ENCODE measurements around the gene VEZT. TPM values are rescaled to one million over a fixed set of nuclear protein-coding genes. Genes with fewer than 3 reads are reported as not detected.
A peak's percentile ranks its signal among the peaks of the same experiment; 100 is the strongest.

The VEZT gene
- total RNA-seq, 3 donors from 2014 or later = 41.7 to 43.4 (median 41.8) TPM

DNA sequence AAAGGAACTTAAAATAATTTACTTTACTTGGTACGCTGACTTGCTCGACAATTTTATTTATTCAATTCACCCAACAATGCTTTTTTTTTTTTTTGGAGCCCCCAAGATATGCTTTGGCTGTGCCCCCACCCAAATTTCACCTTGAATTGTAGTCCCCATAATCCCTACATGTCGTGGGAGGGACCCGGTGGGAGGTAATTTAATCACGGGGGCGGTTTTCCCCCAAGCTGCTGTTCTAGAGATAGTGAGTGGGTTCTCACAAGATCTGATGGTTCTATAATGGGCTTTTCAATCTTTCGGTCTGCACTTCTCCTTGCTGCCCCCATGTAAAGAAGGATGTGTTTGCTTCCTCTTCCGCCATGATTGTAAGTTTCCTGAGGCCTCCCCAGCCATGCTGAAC lies 10.7 kb upstream of the VEZT start:
- ATAC-seq (no peak), DNase-seq (no peak)
- peaks cover 3% of the 10 kb centered on the region for H3K4me1 Mint-ChIP-seq (ENCODE audit: low read depth)
- no peaks in the 10 kb centered on the region for H3K36me3 Mint-ChIP-seq (ENCODE audit: insufficient read depth)
- peaks cover 2% of the 10 kb centered on the region for H3K27me3 Mint-ChIP-seq (ENCODE audit: low read depth)
- H3K4me3 Mint-ChIP-seq = no peak overlapping the region
- H3K9me3 Mint-ChIP-seq = no peaks in the 10 kb centered on the region

DNA sequence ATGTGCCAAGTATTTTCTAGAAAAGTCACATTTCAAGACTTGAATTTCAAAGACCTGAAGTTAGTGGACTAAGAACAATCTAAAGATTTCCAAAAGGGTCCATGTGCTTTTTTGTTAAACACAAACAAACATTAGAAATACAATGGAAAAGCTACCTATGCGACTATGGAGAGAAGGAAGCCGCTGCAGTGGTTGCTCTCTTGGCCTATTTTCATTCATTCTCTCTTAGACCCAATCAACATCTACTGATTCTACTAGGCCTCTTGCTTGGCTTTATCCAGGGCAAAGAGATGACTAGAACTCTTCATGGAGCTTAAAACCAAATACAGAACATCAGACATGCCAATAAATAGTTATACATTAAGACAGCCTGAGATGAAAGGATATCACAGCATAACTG lies 10.2 kb upstream of the VEZT start:
- Mint-ChIP-seq H3K4me3 (no peak overlapping the region), H3K4me1 (ENCODE audit: low read depth) (peaks cover 3% of the 10 kb centered on the region), H3K9me3 (no peaks in the 10 kb centered on the region), H3K27me3 (ENCODE audit: low read depth) (peaks cover 2% of the 10 kb centered on the region), H3K36me3 (ENCODE audit: insufficient read depth) (no peaks in the 10 kb centered on the region)
- ATAC-seq (no peak), DNase-seq (no peak)

DNA sequence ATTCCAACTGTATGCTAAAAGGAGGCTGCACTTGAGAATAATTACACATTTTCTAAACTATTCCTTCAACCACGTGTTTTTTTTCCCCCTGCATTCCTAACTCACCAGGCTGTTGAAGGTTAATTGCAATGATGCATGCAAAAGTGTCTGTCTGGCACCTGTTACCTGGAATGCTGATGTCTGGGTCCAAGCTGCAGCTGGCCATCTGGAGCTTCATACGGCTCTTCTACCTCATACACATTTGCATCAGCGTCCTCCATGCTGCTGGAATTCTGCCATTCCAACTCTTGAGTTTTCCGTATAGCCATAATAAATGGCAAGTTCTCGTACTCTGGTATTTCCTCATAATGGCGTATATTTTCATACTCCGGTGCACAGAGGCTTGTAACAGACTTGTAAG lies 8.9 kb upstream of the VEZT start:
- Mint-ChIP-seq H3K36me3 (ENCODE audit: insufficient read depth) (no peaks in the 10 kb centered on the region), H3K27me3 (ENCODE audit: low read depth) (peaks cover 2% of the 10 kb centered on the region), H3K9me3 (no peaks in the 10 kb centered on the region), H3K4me3 (no peak overlapping the region), H3K4me1 (ENCODE audit: low read depth) (no peaks in the 10 kb centered on the region)
- ATAC-seq = no peak
- no peak for DNase-seq

DNA sequence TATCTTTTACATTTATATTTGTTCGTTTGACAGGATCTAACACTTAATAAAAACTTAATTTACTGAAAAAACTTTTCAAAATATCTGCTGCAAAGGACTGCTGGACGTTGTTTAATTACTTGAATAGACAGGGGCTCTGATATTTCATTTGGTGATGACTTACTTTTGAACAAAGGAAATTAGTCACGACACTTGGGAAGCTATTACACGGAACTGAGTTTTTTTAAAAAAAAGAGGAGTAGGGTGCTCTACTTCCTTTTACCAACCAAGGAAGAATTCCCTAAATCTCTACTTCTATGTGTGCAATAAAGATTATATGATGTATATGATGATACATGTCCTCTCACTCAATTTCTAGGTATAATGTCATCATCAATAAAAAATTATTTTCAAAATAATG lies 5.0 kb upstream of the VEZT start:
- H3K9me3 Mint-ChIP-seq = no peaks in the 10 kb centered on the region

GRCh38 chr12:95213119-95213518 lies 4.5 kb upstream of the VEZT start:
- Mint-ChIP-seq H3K4me1 (ENCODE audit: low read depth) (peaks cover 9% of the 10 kb centered on the region), H3K36me3 (ENCODE audit: insufficient read depth) (no peaks in the 10 kb centered on the region), H3K4me3 (no peak overlapping the region), H3K27me3 (ENCODE audit: low read depth) (peaks cover 2% of the 10 kb centered on the region), H3K9me3 (no peaks in the 10 kb centered on the region)
- ATAC-seq (no peak), DNase-seq (no peak)

More for the DNA sequence above, 5.0 kb upstream of the VEZT start:
- Mint-ChIP-seq H3K4me3 (no peak overlapping the region), H3K27me3 (ENCODE audit: low read depth) (peaks cover 2% of the 10 kb centered on the region), H3K4me1 (ENCODE audit: low read depth) (peaks cover 9% of the 10 kb centered on the region), H3K36me3 (ENCODE audit: insufficient read depth) (no peaks in the 10 kb centered on the region)
- ATAC-seq = no peak
- DNase-seq = no peak

GRCh38 chr12:95213928-95214327 lies 3.7 kb upstream of the VEZT start:
- H3K27me3 Mint-ChIP-seq (ENCODE audit: low read depth) = peaks cover 2% of the 10 kb centered on the region
- ATAC-seq = no peak
- no peak overlapping the region for H3K4me3 Mint-ChIP-seq
- no peak for DNase-seq
- H3K36me3 Mint-ChIP-seq (ENCODE audit: insufficient read depth) = peaks cover 1% of the 10 kb centered on the region
- H3K4me1 Mint-ChIP-seq (ENCODE audit: low read depth) = peaks cover 15% of the 10 kb centered on the region
- H3K9me3 Mint-ChIP-seq = no peaks in the 10 kb centered on the region

DNA sequence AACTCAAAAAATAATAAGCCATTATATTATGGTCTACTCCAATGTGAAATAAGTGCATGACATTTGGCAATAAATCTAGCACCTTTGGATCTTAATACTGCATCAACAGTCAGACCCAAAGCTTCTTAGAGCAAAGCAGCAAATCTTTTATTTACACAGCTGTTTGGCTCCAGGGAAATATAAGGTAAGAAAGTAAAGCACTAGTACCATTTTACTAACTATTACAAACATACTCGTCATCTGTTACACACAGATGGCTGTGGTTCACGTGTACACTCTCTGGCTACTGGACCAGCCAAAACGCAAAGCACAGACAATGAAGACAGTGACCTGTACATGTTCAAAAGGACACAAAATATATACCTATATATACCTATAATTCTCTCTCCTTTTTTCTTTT lies 3.1 kb upstream of the VEZT start:
- DNase-seq (no peak), ATAC-seq (no peak)
- Mint-ChIP-seq H3K4me1 (ENCODE audit: low read depth) (peaks cover 19% of the 10 kb centered on the region), H3K9me3 (no peaks in the 10 kb centered on the region), H3K27me3 (ENCODE audit: low read depth) (peaks cover under 1% of the 10 kb centered on the region), H3K36me3 (ENCODE audit: insufficient read depth) (peaks cover 2% of the 10 kb centered on the region), H3K4me3 (no peak overlapping the region)

DNA sequence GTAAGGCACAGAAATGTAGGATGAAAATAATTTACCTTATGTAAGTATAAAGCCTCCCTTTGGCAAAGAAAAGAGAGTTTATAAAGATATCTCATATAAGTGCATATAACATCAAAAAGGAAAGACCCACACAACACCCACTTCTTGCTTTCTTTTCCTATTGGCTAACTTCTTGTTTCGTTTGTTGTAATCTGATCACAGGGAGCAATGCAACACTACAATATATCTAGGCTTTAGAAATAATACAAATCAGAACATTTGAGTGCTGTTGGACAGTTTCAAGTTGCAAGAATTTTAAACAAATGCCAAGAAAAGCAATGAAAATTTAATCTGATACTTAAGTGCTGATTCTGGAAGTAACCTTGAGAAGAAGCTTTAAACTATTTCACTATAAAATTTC lies 1.7 kb upstream of the VEZT start:
- Mint-ChIP-seq H3K4me3 (peak overlapping the region; percentile 94), H3K4me1 (ENCODE audit: low read depth) (peaks cover 27% of the 10 kb centered on the region), H3K9me3 (no peaks in the 10 kb centered on the region), H3K27me3 (ENCODE audit: low read depth) (no peaks in the 10 kb centered on the region), H3K36me3 (ENCODE audit: insufficient read depth) (peaks cover 5% of the 10 kb centered on the region)
- no peak for DNase-seq
- ATAC-seq = no peak

DNA sequence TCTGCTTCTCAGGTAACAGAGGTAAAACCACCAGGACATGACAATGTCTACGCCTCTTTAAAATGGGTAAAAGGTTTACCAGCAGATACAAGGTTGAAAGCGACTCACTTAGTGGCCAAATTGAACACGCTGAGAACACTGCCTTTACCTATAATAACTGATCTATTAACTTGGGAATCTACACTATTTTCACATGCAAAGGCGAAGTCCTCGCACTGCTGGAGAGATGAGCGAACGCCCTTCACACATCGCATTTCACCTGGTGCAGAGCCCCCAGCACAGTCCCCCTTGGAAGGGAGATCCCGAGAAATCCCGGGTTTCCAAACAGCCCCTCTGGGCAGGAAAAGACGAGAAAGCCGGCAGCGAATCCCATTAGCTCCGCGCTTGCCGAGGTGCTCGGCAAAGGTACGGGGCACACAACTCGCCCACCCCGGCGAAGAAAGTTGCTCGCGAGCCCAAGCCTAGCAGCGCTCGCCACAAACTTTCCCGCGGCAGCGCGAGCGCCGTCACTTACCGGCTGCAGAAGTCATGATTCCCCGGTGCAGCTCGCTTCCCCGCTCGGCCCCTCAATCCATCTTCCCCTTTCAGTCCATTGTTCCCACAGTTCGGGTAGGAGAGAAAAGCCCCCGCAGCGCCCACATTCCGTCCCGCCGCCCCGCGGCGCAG lies 763 bp upstream of the VEZT start:
- ATAC-seq (peak; percentile 39 to 42), DNase-seq (no peak)
- Mint-ChIP-seq H3K4me3 (peak overlapping the region; percentile 94), H3K4me1 (ENCODE audit: low read depth) (peaks cover 30% of the 10 kb centered on the region), H3K27me3 (ENCODE audit: low read depth) (no peaks in the 10 kb centered on the region), H3K9me3 (no peaks in the 10 kb centered on the region), H3K36me3 (ENCODE audit: insufficient read depth) (peaks cover 5% of the 10 kb centered on the region)

DNA sequence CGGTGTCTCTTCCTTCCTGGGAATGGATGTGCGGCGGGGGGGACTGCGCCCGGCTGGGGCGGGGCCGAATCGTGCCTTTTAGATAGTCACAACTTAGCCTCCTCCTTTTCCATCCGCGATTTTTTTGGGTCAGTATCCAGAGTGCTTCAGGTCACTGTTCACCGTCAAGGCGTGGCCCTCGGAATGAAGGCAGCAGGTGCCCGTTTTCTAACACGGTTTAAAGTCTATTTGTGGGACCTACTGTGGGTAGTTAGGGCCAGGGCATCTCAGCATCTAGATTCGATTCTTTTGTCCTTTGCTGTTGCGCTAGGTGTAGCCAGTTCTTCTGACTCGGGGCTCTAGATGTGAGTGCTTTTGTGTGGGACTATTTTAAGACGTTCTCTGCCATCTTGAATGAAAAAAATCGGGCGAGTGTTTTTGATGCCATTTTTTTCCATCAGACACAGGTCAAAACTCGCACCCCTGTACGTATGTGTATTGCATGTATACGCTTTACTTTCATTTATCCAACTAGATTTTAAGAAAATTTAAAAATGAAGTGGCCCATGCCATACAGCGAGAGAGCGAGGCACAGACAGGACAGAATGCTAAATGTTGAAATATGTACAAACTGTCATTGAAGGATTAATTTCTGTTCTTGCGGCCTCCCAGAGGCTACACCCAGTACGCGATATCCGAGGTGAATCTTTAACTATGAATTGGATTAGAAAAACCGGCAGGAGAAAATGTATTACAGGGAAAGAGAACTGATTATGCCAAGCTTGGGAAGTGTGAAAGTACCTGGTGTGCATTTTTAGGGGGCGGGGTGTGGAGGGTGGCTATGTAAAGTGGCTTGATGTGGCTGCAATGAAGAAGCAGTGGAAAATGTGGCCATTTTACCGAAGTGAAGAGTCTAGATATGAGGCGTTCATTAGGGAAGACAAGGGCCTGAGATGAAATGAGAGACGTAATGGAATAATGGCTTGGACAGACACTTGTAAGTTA lies 835 bp downstream of the VEZT start:
- ATAC-seq (peak; percentile 6 to 7), DNase-seq (peak; percentile 8)
- Mint-ChIP-seq H3K36me3 (ENCODE audit: insufficient read depth) (peaks cover 5% of the 10 kb centered on the region), H3K4me1 (ENCODE audit: low read depth) (peaks cover 39% of the 10 kb centered on the region), H3K27me3 (ENCODE audit: low read depth) (no peaks in the 10 kb centered on the region), H3K4me3 (peak overlapping the region; percentile 94), H3K9me3 (no peaks in the 10 kb centered on the region)

- DNase-seq (no peak), ATAC-seq (no peak)
- no peaks in the 10 kb centered on the region for H3K9me3 Mint-ChIP-seq
- H3K27me3 Mint-ChIP-seq (ENCODE audit: low read depth) = no peaks in the 10 kb centered on the region
- peak overlapping the region; percentile 2 for H3K4me3 Mint-ChIP-seq
- H3K4me1 Mint-ChIP-seq (ENCODE audit: low read depth) = peaks cover 49% of the 10 kb centered on the region
- peaks cover 15% of the 10 kb centered on the region for H3K36me3 Mint-ChIP-seq (ENCODE audit: insufficient read depth)
Observed at GRCh38 chr12:95220190-95220589, 2.6 kb downstream of the VEZT start.

DNA sequence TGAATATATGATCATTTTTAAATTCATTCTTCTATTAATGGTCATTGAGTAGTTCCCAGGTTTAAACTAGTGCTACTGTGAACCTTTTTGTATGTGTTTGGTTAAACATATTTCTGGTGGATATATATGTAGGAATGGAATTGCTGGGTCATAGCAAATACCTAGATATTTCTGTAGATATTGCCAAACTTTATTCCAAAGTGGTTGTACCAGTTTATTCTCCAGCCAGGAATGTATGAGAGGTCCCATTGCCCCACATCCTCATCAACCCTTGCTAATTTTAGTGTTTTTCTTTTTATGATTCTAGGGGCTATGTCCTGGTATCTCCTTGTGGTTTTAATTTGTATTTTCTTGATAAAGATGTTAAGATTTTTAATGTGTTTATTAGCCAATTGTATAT lies 3.1 kb downstream of the VEZT start:
- Mint-ChIP-seq H3K36me3 (ENCODE audit: insufficient read depth) (peaks cover 15% of the 10 kb centered on the region), H3K4me3 (peak overlapping the region; percentile 2)

GRCh38 chr12:95224202-95225170 lies 6.9 kb downstream of the VEZT start:
- peak; percentile 81 to 84 for ATAC-seq
- no peaks in the 10 kb centered on the region for H3K27me3 Mint-ChIP-seq (ENCODE audit: low read depth)
- peaks cover 41% of the 10 kb centered on the region for H3K4me1 Mint-ChIP-seq (ENCODE audit: low read depth)
- DNase-seq = no peak
- no peak overlapping the region for H3K4me3 Mint-ChIP-seq
- no peaks in the 10 kb centered on the region for H3K9me3 Mint-ChIP-seq
- peaks cover 13% of the 10 kb centered on the region for H3K36me3 Mint-ChIP-seq (ENCODE audit: insufficient read depth)

More for the DNA sequence above, 3.1 kb downstream of the VEZT start:
- no peaks in the 10 kb centered on the region for H3K9me3 Mint-ChIP-seq
- ATAC-seq (no peak), DNase-seq (no peak)
- peaks cover 51% of the 10 kb centered on the region for H3K4me1 Mint-ChIP-seq (ENCODE audit: low read depth)
- no peaks in the 10 kb centered on the region for H3K27me3 Mint-ChIP-seq (ENCODE audit: low read depth)

DNA sequence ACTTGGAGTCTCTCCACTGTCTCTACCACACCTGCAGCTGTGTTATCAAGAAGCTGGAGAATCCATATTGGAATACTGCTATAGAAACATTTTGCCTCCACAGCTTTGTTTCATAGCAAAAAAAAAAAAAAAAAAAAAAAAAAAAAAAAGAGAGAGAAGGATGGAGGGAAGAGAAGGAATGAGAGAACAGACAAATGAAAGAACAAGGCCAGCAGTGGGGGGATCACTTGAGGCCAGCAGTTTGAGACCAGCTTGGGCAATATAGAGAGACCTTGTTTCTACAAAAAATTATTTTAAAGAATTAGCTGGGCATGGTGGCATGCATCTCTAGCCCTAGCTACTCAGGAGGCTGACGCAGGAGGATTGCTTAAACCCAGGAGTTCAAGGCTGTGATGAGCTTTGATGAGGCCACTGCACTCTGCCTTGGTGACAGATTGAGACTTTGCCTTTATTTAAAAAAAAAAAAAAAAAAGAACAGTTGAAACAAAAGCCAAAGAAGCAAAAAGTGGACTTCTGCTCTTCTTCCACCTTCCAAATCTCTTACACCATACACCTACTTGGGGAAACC lies 8.1 kb downstream of the VEZT start:
- Mint-ChIP-seq H3K36me3 (ENCODE audit: insufficient read depth) (peaks cover 10% of the 10 kb centered on the region), H3K27me3 (ENCODE audit: low read depth) (no peaks in the 10 kb centered on the region), H3K4me3 (no peak overlapping the region), H3K4me1 (ENCODE audit: low read depth) (peaks cover 41% of the 10 kb centered on the region), H3K9me3 (no peaks in the 10 kb centered on the region)
- DNase-seq (no peak), ATAC-seq (no peak)

All from activated T-cell treated with anti-CD3 and anti-CD28 coated beads, Interleukin-2, amount 50 U/mL, for 4 hours (primary cell).